ENCODE measurements around the gene GPR78.

GPR78 gene

GRCh38 chr4:8547912-8548730, 32.1 kb upstream of the GPR78 start:
- Histone ChIP-seq H3K79me2 (ENCODE audit: low read length) (no peaks in the 10 kb centered on the region), H3K36me3 (replicated peaks; ENCODE audit: insufficient read depth, low read length) (no peaks in the 10 kb centered on the region), H3K4me3 (ENCODE audit: low read length) (no peak overlapping the region), H4K20me1 (ENCODE audit: insufficient read depth, low read length) (no peaks in the 10 kb centered on the region), H3K9me2 (replicated peaks; ENCODE audit: insufficient read depth, low read length) (no peaks in the 10 kb centered on the region), H3F3A (ENCODE audit: insufficient read depth, low read length) (no peaks in the 10 kb centered on the region), H3K9me3 (replicated peaks; ENCODE audit: insufficient read depth, low read length) (no peaks in the 10 kb centered on the region), H3K27ac (ENCODE audit: low read length) (no peak overlapping the region), H2AFZ (ENCODE audit: low read length) (no peak overlapping the region), H3K4me2 (ENCODE audit: low read depth, low read length) (no peak overlapping the region), H3K27me3 (replicated peaks; ENCODE audit: insufficient read depth, low read length) (peaks cover 81% of the 10 kb centered on the region), H3K9ac (ENCODE audit: low read length) (no peak overlapping the region), H3K4me1 (ENCODE audit: low read length) (no peaks in the 10 kb centered on the region)
- no peak for DNase-seq
- TF ChIP-seq CTCF (IDR thresholded peaks at IDR 0.05; ENCODE audit: low read length) (no peak), EZH2phosphoT487 (IDR thresholded peaks at IDR 0.05; ENCODE audit: low read length) (no peak), EZH2 (optimal IDR thresholded peaks at IDR 0.05; ENCODE audit: low read depth, low read length) (no peak)

- H3F3A ChIP-seq (ENCODE audit: insufficient read depth, low read length), result no peaks in the 10 kb centered on the region
- H3K27me3 ChIP-seq (replicated peaks; ENCODE audit: insufficient read depth, low read length), result peaks cover 79% of the 10 kb centered on the region
- H3K9me3 ChIP-seq (replicated peaks; ENCODE audit: insufficient read depth, low read length), result no peaks in the 10 kb centered on the region
- no peak for TF ChIP-seq EZH2 (optimal IDR thresholded peaks at IDR 0.05; ENCODE audit: low read depth, low read length)
- no peak for TF ChIP-seq CTCF (IDR thresholded peaks at IDR 0.05; ENCODE audit: low read length)
- TF ChIP-seq EZH2phosphoT487 (IDR thresholded peaks at IDR 0.05; ENCODE audit: low read length), result no peak
- H3K79me2 ChIP-seq (ENCODE audit: low read length), result no peaks in the 10 kb centered on the region
- H3K4me2 ChIP-seq (ENCODE audit: low read depth, low read length), result no peak overlapping the region
- H3K4me3 ChIP-seq (ENCODE audit: low read length), result no peak overlapping the region
- H3K27ac ChIP-seq (ENCODE audit: low read length), result no peak overlapping the region
- no peak for DNase-seq
- H3K4me1 ChIP-seq (ENCODE audit: low read length), result 0 out of 2 replicates have a peak, but pooled peaks cover 2% of the 10 kb centered on the region
- H3K9me2 ChIP-seq (replicated peaks; ENCODE audit: insufficient read depth, low read length), result no peaks in the 10 kb centered on the region
- H4K20me1 ChIP-seq (ENCODE audit: insufficient read depth, low read length), result no peaks in the 10 kb centered on the region
- H3K9ac ChIP-seq (ENCODE audit: low read length), result no peak overlapping the region
- no peak overlapping the region for H2AFZ ChIP-seq (ENCODE audit: low read length)
- no peaks in the 10 kb centered on the region for H3K36me3 ChIP-seq (replicated peaks; ENCODE audit: insufficient read depth, low read length)
Observed at GRCh38 chr4:8548731-8549351, 31.4 kb upstream of the GPR78 start.

GRCh38 chr4:8549352-8549931, 30.8 kb upstream of the GPR78 start:
- TF ChIP-seq EZH2 (optimal IDR thresholded peaks at IDR 0.05; ENCODE audit: low read depth, low read length), result no peak
- TF ChIP-seq EZH2phosphoT487 (IDR thresholded peaks at IDR 0.05; ENCODE audit: low read length), result no peak
- Histone ChIP-seq H3K9ac (ENCODE audit: low read length) (no peak overlapping the region), H3K4me2 (ENCODE audit: low read depth, low read length) (no peak overlapping the region), H3K27me3 (replicated peaks; ENCODE audit: insufficient read depth, low read length) (peaks cover 73% of the 10 kb centered on the region), H4K20me1 (ENCODE audit: insufficient read depth, low read length) (no peaks in the 10 kb centered on the region), H3K36me3 (replicated peaks; ENCODE audit: insufficient read depth, low read length) (no peaks in the 10 kb centered on the region), H3K4me3 (ENCODE audit: low read length) (no peak overlapping the region), H2AFZ (ENCODE audit: low read length) (no peak overlapping the region), H3K9me2 (replicated peaks; ENCODE audit: insufficient read depth, low read length) (no peaks in the 10 kb centered on the region), H3K9me3 (replicated peaks; ENCODE audit: insufficient read depth, low read length) (no peaks in the 10 kb centered on the region), H3F3A (ENCODE audit: insufficient read depth, low read length) (no peaks in the 10 kb centered on the region), H3K27ac (ENCODE audit: low read length) (no peak overlapping the region), H3K4me1 (ENCODE audit: low read length) (0 out of 2 replicates have a peak, but pooled peaks cover 3% of the 10 kb centered on the region), H3K79me2 (ENCODE audit: low read length) (no peaks in the 10 kb centered on the region)
- no peak for DNase-seq

All from MM.1S (cell line).